GM23338 (cell line): ENCODE results near the gene ISG20.

Experiments
- CREB1 ChIP-seq: fragments of 250-450 bp; sonication (Bioruptor Pico); IDR thresholded peaks from 2 replicates; pipeline ENCODE4 v1.5.0; 2020; ENCODE audit warnings: low read depth, mild to moderate bottlenecking, moderate library complexity
- EZH2 ChIP-seq: fragments of 200-600 bp; sonication (generic); IDR thresholded peaks from one replicate; pipeline ENCODE4 v1.8.0; 2017; ENCODE audit warnings: antibody characterized with exemption, mild to moderate bottlenecking, low read depth; ENCODE audit not compliant: unreplicated experiment
- EZH2phosphoT487 ChIP-seq: fragments of 200-600 bp; sonication (generic); IDR thresholded peaks from one replicate; pipeline ENCODE4 v1.8.1; 2018; ENCODE audit warnings: antibody characterized with exemption; ENCODE audit not compliant: unreplicated experiment
- NANOG ChIP-seq: IDR thresholded peaks from 2 replicates; pipeline ENCODE4 v1.6.1; 2016; ENCODE audit warnings: antibody characterized with exemption, borderline replicate concordance
- POLR2AphosphoS5 ChIP-seq: IDR thresholded peaks from 2 replicates; pipeline ENCODE4 v1.6.1; 2016; ENCODE audit warnings: antibody characterized with exemption, low read depth
- ZNF114 ChIP-seq: fragments of 250-450 bp; sonication (Bioruptor Pico); IDR thresholded peaks from 2 replicates; pipeline ENCODE4 v1.5.0; 2020; ENCODE audit warnings: mild to moderate bottlenecking, moderate library complexity
- TF ChIP-seq, protein P1 (sequence below), 2 experiments: fragments of 200-600 bp in 1 of 2; sonication (generic) in 1 of 2; conservative IDR thresholded peaks; 2 replicates each; pipeline versions ENCODE4 v1.5.1 to v1.6.1; 2016 to 2017; ENCODE audit warnings: antibody characterized with exemption in 2 of 2, low read depth in 2 of 2, mild to moderate bottlenecking in 2 of 2, moderate library complexity in 1 of 2
- TF ChIP-seq, protein P2 (sequence below): IDR thresholded peaks from 2 replicates; pipeline ENCODE4 v1.6.1; 2016; ENCODE audit warnings: antibody characterized with exemption

DNA sequence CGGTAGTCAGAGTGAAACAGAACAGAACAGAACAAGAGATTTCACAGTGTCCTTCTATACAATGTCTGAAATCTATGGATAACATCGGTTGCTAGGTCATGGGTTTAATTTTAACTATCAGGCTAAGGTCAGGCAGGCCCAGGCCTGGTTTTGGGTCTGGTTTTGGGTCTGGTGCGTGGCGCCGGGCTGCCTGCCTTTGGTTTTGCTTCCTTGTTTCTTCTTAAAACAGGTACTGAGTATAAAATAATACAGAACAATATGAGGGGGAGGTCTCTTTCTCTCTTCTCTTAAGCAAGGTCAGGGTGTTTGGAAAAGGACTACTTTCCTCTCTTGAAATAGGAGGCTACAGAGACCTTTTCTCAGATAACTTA lies 16.2 kb upstream of the ISG20 start:
- TF ChIP-seq POLR2AphosphoS5, result no peak
- no peak for TF ChIP-seq EZH2
- TF ChIP-seq, protein P1, sequence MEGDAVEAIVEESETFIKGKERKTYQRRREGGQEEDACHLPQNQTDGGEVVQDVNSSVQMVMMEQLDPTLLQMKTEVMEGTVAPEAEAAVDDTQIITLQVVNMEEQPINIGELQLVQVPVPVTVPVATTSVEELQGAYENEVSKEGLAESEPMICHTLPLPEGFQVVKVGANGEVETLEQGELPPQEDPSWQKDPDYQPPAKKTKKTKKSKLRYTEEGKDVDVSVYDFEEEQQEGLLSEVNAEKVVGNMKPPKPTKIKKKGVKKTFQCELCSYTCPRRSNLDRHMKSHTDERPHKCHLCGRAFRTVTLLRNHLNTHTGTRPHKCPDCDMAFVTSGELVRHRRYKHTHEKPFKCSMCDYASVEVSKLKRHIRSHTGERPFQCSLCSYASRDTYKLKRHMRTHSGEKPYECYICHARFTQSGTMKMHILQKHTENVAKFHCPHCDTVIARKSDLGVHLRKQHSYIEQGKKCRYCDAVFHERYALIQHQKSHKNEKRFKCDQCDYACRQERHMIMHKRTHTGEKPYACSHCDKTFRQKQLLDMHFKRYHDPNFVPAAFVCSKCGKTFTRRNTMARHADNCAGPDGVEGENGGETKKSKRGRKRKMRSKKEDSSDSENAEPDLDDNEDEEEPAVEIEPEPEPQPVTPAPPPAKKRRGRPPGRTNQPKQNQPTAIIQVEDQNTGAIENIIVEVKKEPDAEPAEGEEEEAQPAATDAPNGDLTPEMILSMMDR (conservative IDR thresholded peaks at IDR 0.05; ENCODE audit: low read depth in 2 of 2), result no peak
- TF ChIP-seq EZH2phosphoT487, result no peak
- no peak for TF ChIP-seq ZNF114 (CRISPR knock-in tag)
- no peak for TF ChIP-seq NANOG
- TF ChIP-seq CREB1 (CRISPR knock-in tag), result no peak
- TF ChIP-seq, protein P2, sequence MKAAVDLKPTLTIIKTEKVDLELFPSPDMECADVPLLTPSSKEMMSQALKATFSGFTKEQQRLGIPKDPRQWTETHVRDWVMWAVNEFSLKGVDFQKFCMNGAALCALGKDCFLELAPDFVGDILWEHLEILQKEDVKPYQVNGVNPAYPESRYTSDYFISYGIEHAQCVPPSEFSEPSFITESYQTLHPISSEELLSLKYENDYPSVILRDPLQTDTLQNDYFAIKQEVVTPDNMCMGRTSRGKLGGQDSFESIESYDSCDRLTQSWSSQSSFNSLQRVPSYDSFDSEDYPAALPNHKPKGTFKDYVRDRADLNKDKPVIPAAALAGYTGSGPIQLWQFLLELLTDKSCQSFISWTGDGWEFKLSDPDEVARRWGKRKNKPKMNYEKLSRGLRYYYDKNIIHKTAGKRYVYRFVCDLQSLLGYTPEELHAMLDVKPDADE, result no peak
